C4-2B (cell line): ENCODE data around the gene FJX1.
"Not testable (repeated sequence)": the region's sequence is repeated elsewhere in the genome, so short reads cannot be mapped to it uniquely, and the experiment has no call there.

Experiments used
- CTCF ChIP-seq: fragments of 450-650 bp; conservative IDR thresholded peaks from 2 replicates; pipeline ENCODE4 v1.5.1; 2017; ENCODE audit warnings: mild to moderate bottlenecking
- ZFX ChIP-seq: fragments of 450-650 bp; IDR thresholded peaks from 2 replicates; pipeline ENCODE4 v1.6.1; 2017

GRCh38 chr11:35668350-35668749 lies 50.1 kb downstream of the FJX1 start:
- not testable (repeated sequence) for TF ChIP-seq CTCF, ZFX
